GM21381 (cell line): ENCODE measurements around the gene EME2.

Source experiments
- ATAC-seq: cut with Tn5 transposase; IDR thresholded peaks from one replicate; pipeline ENCODE4 v1.9.1; 2021; ENCODE audit warnings: mild to moderate bottlenecking, moderate library complexity; ENCODE audit not compliant: unreplicated experiment

The EME2 gene

DNA sequence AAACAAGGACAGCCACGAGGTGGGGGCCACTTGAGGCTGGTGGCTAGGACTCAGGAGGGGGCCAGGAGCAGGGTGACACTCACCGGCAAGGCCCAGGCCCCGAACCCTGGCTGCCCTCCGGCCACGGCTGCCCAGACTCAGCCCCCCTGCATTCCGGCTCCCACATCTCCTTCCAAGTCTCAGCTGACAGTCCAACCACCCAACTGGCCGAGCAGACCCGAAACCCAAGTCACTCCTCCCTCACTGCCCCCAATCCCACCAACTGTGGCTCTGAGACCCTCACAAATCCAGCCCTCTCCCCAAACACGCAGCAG lies 44.6 kb downstream of the EME2 start:
- no peak for ATAC-seq

DNA sequence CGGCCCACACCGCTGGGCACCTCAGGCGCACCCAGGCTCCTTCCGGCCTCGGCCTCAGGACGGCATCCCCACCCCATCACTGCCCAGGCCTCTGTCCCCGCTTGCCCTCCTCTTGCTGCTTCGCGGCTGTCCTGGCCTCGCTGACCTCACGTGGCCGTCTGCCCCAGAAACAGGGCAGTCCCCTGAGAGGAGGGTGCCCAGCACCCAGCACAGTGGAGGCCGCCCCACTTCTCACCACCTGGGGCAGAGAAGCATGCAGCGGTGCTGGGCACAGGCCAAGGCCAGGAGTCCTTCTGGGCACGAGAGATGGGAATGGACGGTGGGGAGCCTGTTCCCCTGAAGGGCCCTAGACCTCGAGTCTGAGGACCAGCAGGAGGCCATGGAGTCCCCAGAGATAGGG lies 45.1 kb downstream of the EME2 start:
- ATAC-seq, result no peak

DNA sequence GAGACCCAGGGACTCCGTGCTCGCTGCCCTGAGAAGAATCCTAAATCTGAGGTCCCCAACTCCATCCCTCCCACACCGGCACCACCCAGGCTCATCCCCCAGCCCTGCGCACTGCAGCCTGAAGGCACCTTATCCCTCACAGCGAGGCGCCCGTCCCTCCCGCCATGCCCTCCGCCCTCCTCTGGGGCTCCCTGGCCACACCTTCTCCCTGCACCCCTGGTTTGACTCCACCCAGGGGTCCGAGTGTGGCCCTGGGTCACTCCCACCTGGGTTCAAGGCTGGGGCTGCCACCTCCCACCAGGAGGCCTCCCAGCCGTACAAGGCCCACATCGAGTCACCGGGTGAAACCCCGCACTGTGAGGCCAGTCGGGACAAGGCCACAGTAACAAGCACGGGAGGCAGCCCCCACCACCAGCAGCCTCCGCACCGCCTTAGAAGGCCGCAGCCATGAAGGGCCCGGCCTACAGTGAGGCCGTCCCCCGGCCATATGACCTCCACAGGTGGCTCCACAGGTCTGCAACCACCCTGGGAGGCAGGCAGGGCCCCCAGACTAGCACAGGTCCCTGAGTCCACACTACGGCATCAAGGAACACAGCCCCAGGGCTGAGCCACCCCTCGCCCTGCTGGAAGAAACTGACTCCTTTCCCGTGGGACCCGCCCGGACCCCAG lies 45.7 kb downstream of the EME2 start:
- no peak for ATAC-seq

DNA sequence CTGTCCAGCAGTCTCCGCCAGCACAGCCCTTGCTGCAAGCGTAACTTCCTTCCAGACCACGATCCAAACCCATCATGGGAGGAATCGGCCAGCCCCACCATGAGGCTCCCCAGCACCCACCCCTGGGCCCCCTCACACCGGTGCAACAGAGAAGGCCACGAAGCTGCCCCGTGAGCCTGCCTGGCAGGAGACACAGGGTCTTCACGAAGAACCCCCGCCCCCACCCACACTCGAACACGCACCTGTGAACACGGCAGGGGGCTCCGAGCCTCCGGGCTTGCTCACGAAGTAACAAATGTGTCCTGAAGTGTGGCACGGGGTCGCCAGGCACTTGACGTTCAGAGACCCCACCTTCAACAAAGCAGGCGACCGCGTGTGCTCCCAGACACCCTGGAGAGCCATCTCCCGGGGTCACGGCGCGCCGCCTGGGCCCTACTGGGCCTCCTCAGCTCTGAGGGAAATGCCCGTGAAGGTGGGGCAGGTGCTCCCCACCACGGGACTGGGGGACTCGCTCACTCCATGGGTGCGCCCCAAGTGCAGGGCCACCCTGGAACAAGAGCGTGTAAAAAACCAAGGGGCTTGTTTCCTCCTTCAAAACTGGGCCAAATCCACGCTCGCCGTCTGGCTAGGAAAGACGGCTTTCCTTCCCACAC lies 46.4 kb downstream of the EME2 start:
- ATAC-seq, result no peak

DNA sequence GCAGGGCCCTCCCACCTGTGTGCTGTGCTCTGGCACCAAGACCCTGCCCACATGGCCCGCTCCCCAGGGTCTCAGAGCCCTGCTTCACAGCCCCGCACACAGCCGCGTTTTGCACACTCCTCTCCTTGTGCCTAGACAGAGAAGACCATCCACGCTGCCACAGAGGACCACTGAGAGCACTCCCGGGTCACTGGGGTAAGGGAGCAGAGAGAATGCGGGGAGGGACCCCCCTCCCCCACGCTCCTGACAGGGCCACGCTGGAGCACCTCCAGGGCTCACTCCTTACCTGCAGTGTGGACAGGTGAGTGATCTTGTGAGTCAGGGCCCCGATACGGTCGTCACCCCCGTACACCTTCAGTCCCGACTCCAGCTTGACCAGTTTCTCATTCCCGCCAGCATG lies 47.0 kb downstream of the EME2 start:
- no peak for ATAC-seq

DNA sequence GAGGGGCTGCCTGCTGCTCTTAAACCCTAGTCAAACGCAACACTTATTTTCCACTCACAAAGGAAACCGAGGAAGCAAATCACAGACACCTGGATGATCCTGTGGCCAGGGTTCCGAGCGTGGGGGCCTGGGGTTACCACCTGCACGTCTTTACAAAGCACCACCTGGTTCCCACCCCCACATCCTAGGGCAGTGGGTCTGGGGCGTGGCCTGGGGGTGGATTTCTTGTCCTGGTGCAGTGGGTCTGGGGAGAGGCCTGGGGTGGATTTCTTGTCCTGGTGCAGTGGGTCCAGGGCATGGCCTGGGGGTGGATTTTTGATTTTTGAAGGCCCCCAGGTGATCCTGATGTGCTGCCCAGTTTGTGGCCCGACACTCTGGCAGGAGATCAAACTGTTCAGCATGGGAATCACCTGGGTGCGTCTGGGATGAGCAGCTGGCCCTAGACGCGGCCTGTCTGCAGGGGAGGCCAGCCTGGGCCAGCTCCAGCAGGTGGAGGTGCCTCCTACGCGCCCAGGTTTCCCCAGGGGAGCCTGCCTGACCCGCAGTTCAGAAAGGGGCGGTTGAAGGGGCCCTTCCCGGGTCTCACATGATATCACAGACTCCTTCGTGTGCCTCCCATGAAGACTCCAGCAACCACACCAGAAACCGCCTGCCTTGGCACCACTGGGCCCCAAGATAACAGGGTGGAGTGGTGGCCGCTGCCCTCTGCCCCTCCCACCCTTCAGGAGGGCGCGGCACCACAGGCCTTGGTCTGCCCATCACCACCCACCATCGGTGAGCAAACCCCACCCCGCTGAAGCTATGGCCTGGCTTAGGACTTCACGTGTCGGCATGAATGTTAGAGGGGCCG lies 47.7 kb downstream of the EME2 start:
- ATAC-seq, result no peak

DNA sequence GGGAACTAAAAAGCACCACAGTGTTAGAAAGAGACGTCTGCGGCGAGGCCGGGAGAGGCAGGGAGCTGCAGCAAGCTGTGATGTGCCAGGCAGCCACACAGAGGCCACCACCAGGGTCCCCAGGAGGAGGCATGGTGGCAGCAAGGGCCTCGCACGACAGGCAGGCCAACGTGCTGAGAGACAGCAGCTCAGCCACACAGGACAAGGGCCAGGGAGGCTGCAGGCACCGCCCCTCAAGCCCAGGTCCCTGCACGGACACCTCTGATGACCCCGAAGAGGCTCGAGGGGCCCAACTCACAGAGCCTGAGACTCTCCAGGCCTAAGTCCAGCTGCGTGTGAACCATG lies 48.3 kb downstream of the EME2 start:
- ATAC-seq, result no peak

DNA sequence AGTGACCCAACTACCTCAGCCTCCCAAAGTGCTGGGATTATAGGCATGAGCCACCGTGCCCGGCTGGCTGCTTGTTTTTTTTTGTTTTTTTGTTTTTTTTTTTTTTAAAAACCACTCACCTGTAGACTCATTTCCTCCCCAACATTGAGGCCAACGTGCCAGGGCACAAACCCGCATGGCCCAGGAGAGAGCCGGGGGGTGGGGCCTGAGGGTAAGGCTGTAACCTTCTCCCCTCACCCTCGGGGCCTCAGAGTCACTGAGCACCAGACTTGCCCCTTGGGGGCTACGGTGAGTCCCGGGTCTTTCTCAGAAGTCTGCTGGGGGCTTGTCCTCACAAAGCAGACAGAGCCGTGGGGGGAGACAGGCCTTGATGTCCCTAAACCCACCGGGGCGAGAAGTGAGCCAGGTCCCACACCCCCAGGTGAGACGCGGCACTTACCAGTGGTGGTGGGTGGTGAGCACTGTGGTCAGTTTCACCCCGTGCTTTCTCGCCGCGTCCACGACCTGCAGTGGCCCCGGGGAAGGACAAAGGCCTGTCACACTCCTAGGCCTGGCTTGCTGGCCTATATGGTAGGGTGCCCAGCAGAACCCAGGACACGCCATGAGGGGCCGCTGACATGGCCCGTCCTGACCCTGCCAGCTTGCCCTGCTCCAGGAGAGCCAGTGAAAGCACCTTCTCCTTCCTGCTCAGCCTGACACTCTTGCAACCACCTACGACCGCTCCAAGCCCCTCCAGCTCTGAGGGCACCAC lies 49.4 kb downstream of the EME2 start:
- ATAC-seq, result no peak

DNA sequence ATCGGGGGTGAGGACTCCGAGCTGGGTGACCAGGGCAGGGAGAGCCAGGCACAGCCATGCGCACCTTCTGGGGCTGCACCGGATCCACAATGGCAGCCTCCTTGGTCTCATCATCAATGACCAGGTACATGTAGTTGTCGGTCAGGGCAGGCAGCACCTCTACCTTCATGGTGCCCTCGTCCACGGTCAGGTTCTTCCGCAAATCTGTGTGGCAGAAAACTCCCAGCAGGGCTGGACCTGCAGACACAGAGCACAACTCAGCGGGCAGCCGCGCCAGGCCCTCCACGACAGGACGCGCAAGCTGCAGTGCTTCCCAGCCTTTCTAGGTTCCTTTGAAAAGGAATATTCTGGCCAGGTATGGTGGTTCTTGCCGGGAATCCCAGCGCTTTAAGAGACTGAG lies 50.2 kb downstream of the EME2 start:
- no peak for ATAC-seq

DNA sequence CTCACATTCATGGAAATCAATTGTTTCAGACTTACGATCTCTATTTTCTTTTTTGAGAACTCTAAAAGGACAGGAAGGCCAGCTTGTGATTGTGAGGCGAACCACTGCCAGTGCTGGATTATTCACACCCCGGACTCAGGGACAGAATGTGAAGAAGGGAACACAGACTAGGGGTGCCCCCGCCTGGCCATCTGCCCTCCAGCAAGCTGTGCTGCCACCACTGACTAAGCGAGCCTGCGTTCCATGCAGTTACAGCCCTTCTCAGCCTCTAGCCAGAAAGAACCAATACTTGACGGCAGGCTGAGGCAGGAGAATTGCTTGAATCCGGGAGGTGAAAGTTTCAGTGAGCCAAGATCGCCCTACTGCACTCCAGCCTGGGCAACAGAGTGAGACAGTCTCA lies 51.2 kb downstream of the EME2 start:
- ATAC-seq, result no peak

DNA sequence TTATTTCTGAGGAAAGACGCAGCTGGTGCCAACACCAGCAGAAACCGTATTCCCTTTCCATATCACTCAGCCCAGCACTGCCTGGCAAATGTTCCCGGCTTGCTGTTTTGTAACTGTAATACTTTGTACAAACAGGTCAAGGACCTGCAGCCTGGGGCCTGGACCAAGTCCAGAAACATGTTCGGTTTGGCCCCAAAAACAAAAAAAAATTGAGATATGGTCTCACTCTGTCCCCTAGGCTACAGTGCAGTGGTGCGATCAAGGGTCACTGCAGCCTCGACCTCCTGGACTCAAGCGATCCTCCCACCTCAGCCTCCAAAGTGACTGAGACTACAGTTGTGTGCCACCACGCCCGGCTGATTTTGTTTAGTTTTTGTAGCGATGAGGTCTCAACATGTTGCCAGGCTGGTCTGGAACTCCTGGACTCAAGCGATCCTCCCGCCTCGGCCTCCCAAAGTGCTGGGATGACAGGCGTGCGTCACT lies 52.8 kb downstream of the EME2 start:
- no peak for ATAC-seq
